HG03196 (cell line): Measurements from ENCODE around the gene CSNK1G1.
"Not testable (repeated sequence)": the region's sequence is repeated elsewhere in the genome, so short reads cannot be mapped to it uniquely, and the experiment has no call there.

Experiments used
- ATAC-seq: cut with Tn5 transposase; IDR thresholded peaks from one replicate; pipeline ENCODE4 v1.9.1; 2021; ENCODE audit not compliant: unreplicated experiment

CSNK1G1 gene

GRCh38 chr15:64246364-64247189 lies 109.4 kb downstream of the CSNK1G1 start:
- peak; percentile 73 for ATAC-seq

DNA sequence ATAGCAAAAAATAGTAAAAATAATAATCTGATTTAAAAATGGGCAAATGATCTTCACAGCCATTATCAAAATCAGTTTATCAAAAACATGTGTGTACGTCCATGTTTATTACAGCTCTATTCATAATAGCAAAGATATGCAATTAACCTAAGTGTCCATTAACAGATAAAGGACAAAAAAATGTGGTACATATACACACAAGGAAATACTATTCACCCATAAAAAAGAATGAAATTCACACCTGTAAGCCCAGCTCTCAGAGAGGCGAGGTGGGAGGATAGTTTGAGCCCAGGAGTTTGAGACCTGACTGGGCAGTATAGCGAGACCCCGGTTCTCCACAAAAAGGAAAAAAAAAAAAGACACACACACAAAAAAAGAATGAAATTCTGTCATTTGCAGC lies 110.6 kb downstream of the CSNK1G1 start:
- ATAC-seq, result no peak

DNA sequence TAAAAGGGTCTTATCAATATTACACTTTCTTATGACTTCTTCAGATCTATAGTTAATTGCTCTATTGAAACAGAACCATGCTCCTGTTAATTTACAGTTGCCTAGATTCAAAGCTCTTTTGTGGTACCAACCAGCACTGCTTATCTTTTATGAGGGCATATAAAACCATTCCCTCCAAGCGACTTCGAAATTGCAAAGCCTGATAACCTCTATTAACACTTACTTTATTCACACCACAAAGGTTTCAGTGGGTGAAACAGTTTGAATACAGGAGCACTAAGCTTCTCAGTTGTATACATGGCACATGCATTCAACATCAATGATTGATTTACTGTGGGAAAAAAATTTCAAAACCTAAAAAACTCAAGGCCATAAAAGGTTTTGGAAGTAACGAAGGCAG lies 118.3 kb downstream of the CSNK1G1 start:
- ATAC-seq, result no peak

- no peak for ATAC-seq
Measured at GRCh38 chr15:64236156-64236894, 119.6 kb downstream of the CSNK1G1 start.

- ATAC-seq, result no peak
Measured at GRCh38 chr15:64235552-64235951, 120.4 kb downstream of the CSNK1G1 start.

- no peak for ATAC-seq
Measured at GRCh38 chr15:64233299-64233698, 122.7 kb downstream of the CSNK1G1 start.

- no peak for ATAC-seq
Measured at GRCh38 chr15:64232400-64232799, 123.6 kb downstream of the CSNK1G1 start.

GRCh38 chr15:64229129-64229724 lies 126.7 kb downstream of the CSNK1G1 start:
- no peak for ATAC-seq

- ATAC-seq, result no peak
Measured at GRCh38 chr15:64225804-64226203, 130.2 kb downstream of the CSNK1G1 start.

DNA sequence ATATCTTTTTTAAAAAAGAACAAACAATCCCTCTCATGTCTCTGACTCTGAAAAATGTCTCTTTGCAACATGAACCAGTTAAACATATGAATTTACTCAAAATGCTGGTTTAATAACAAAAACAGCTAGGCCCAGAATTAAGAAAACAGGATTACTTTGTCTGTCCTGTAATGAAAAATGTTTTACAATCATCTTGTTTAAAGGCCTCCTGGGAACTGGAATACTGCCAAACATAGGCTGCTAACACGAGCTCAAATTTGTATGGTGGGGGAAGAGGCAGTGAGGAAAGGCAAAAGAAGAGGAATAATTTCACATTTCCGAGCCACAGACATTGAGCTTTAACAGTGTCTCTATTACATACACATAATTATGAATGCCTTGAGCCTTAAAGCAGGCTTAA lies 131.5 kb downstream of the CSNK1G1 start:
- ATAC-seq, result no peak

DNA sequence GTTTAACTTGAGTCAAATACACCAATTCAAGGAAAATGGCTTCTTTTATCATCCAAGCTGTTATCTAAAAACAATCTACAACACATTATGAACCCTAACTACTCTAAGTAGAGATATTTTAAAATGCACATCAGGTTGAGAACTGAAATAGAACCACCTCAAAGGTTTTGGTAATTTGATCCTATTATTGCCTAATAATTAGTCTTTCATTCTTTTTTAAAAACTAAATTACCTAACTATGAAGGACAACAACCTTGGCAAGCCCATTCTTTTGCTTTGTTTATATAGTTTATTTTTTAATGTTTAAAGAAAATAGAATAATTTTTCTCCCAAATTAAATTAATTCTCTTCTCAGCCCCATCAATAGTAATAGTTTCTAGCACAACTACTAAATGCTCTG lies 132.1 kb downstream of the CSNK1G1 start:
- ATAC-seq, result no peak

DNA sequence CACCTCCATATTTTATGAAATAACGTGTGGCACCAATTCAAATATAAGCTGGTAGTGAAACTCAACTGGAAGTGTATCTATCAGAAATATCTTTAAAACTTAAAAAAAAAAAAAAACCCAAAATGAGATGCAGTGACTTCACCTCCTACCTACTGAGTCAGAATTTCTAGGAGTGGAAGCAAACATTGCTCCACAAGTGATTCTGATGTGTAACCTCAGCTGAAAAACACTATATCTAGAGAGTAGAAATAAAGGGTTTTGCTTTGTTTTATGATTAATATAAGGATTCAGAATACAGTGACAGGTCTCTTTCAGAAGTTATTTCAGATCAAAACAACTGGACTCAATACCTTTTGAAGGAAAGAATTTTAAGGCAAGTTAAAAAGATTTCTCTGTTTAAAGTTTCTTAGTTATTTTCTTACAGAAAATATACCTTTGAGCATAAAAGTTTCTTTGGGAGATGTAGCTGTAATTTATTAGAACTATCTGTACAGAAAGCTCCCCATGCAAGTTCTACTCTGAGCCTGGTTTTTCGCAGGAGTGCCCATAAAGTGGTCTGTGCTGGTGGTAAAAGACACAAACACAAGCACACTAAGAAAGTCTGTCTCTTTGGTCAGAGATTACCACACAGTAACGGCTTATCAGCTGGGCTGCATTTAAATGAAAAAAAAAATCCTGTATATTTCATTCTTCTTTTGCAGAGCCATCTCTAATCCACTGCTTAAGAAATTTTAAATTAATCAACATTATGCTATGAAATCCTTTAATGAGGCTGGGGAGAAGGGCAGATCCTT lies 133.2 kb downstream of the CSNK1G1 start:
- ATAC-seq, result no peak

DNA sequence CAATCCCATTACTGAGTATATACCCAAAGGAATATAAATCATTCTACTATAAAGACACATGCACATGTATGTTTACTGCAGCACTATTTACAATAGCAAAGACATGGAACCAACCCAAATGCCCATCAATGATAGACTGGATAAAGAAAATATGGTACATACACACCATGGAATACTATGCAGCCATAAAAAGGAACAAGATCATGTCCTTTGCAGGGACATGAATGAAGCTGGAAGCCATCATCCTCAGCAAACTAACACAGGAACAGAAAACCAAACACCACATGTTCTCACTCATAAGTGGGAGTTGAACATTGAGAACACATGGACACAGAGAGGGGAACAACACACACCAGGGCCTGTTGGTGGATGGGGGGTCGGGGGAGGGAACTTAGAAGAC lies 134.1 kb downstream of the CSNK1G1 start:
- not testable (repeated sequence) for ATAC-seq

GRCh38 chr15:64217429-64217750 lies 138.6 kb downstream of the CSNK1G1 start:
- not testable (repeated sequence) for ATAC-seq

DNA sequence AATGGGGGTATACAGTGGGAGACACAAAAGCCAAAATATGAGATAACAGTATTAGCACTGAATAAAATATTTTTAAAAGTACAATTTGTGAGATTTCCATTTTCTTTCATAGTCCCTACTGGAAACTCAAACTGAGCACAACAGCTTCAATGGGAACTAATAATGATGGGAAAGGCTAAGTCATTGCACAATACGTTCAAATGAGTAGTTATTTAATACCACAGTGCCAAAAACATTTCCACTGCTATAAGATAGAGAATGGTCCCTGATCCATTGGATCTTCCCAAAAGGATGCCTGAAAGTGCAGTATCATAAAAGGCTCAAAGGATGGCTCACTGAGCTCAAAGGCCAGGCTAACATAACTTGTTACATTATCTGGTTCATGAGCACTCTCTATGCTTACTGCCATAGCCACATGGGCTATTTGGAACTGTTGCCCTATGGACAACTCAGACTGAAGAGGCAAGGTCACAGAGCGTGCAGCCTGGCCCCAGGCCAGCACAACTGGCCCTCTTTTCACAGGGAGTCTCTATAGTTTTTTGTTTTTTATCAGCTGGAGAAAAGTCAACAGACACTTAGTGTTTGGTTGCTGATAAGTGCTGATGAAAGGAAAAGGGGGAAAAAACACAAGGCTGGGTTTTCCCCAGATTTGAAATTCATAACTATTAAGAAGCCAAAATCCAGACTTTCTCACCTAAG lies 139.1 kb downstream of the CSNK1G1 start:
- ATAC-seq, result no peak

GRCh38 chr15:64216196-64216595 lies 139.8 kb downstream of the CSNK1G1 start:
- ATAC-seq, result no peak

DNA sequence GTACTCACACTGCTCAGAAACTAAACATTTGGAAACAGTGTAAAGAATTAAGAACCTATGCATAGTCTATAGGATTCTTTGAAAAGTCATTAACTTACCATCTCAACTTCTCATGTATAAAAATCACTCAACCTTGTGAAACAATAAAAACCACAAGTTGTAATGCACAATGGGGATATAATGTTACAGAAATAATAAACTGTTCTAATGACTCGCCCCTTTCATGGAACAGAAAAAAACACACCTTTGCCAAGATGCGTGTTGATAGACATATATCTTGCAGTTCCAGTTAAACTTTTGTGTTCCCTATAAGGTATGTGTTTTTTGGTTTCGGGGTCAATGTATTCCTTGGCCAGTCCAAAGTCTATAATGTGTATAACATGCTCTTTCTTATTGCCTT lies 142.3 kb downstream of the CSNK1G1 start:
- no peak for ATAC-seq

DNA sequence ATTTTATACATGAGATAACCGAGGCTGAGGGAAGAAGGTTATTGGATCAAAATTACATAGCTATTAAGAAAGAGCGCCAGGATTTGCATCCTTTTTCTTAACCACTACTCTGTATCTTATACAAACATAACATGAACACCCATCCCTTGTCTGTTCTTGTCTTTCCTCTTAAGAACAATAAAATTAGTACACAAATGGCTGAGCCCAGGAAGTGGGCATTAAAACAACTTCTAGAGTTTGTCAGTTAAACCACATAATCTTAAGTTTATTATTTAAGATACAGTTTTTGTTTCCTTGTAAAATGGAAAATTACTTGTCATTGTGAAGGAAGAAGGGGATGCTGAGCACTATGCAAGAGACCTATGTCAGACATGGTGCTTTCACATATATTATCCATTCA lies 144.3 kb downstream of the CSNK1G1 start:
- ATAC-seq, result no peak

GRCh38 chr15:64210371-64210770 lies 145.6 kb downstream of the CSNK1G1 start:
- ATAC-seq, result no peak

GRCh38 chr15:64209680-64210334 lies 146.2 kb downstream of the CSNK1G1 start:
- ATAC-seq, result no peak
